Caco-2 (cell line): ENCODE results near the gene SNCA. TPM values are rescaled to one million over a fixed set of nuclear protein-coding genes. Genes with fewer than 3 reads are reported as not detected.

Experiments used
- BruUV-seq: library from RNA; stranded (reverse); fragments of 400-500 nt; replicated peaks from 2 replicates; lab custom pipeline; 2021; lab: Mats Ljungman, UMichigan
- CTCF ChIA-PET: fragments of 300-600 bp; sonication (Branson Sonifier 250); formaldehyde crosslinking; loops from one replicate; lab custom pipeline; 2022; ENCODE audit warnings: antibody characterized with exemption; lab: Charles Lee
- POLR2A ChIA-PET: fragments of 300-600 bp; sonication (Branson Sonifier 250); formaldehyde crosslinking; loops from one replicate; lab custom pipeline; 2022; ENCODE audit warnings: antibody characterized with exemption; lab: Charles Lee
- DNase-seq, 2 experiments: peaks; one replicate each; pipeline versions ENCODE4 v3.0.0 to v3.0.0-alpha.2; 2020 to 2022
- H3K27me3 ChIP-seq: replicated peaks from 2 replicates; pipeline ENCODE4 v1.6.0; 2011; ENCODE audit warnings: low read length; ENCODE audit not compliant: control insufficient read depth, insufficient read depth
- H3K36me3 ChIP-seq: 2 replicates; pipeline ENCODE4 v1.5.1; 2011; ENCODE audit warnings: low read length; ENCODE audit not compliant: control insufficient read depth, insufficient read depth
- H3K4me1 ChIP-seq: fragments of 250-450 bp; sonication (Bioruptor Pico); 2 replicates; pipeline ENCODE4 v1.5.1; 2020; ENCODE audit warnings: mild to moderate bottlenecking
- H3K4me3 ChIP-seq: 2 replicates; pipeline ENCODE4 v1.5.1; 2011; ENCODE audit warnings: low read depth, mild to moderate bottlenecking, control low read depth, low read length
- H3K9me3 ChIP-seq: fragments of 250-450 bp; sonication (Bioruptor Pico); 2 replicates; pipeline ENCODE4 v1.5.1; 2020; ENCODE audit warnings: mild to moderate bottlenecking, moderate library complexity
- H3K27ac Mint-ChIP-seq: one replicate; pipeline ENCODE4 v1.8.0; 2022; ENCODE audit warnings: mixed read lengths; ENCODE audit not compliant: unreplicated experiment
- H3K27me3 Mint-ChIP-seq: one replicate; pipeline ENCODE4 v1.8.0; 2022; ENCODE audit warnings: mixed read lengths; ENCODE audit not compliant: insufficient read depth, unreplicated experiment
- H3K36me3 Mint-ChIP-seq: one replicate; pipeline ENCODE4 v1.8.0; 2022; ENCODE audit warnings: mild to moderate bottlenecking, mixed read lengths; ENCODE audit not compliant: insufficient read depth, unreplicated experiment
- H3K4me1 Mint-ChIP-seq: one replicate; pipeline ENCODE4 v1.8.0; 2022; ENCODE audit warnings: low read depth, mixed read lengths; ENCODE audit not compliant: unreplicated experiment
- H3K4me3 Mint-ChIP-seq: one replicate; pipeline ENCODE4 v1.8.0; 2022; ENCODE audit warnings: mild to moderate bottlenecking, moderate library complexity, mixed read lengths; ENCODE audit not compliant: unreplicated experiment
- H3K9me3 Mint-ChIP-seq: one replicate; pipeline ENCODE4 v1.8.0; 2022; ENCODE audit warnings: mixed read lengths; ENCODE audit not compliant: unreplicated experiment
- intact Hi-C: fragments of 100-400 bp; cut with micrococcal nuclease; formaldehyde crosslinking; loops from one replicate; pipeline ENCODE4 v1.10.0; 2022; ENCODE audit not compliant: unreplicated experiment
- total RNA-seq: library from RNA; stranded (reverse); gene quantifications from 2 replicates; pipeline ENCODE4 v1.2.3, GENCODE V29; 2022
- TF ChIP-seq, protein P1 (sequence below), 2 experiments: fragments of 200-600 bp in 1 of 2; IDR thresholded peaks; 1 replicate in 1 of 2; 2 replicates in 1 of 2; pipeline versions ENCODE4 v1.5.1 to v1.8.0; 2011 to 2022; ENCODE audit warnings: antibody characterized with exemption in 1 of 2, control low read depth in 1 of 2, inconsistent platforms in 1 of 2, low read depth in 1 of 2, low read length in 1 of 2, mild to moderate bottlenecking in 1 of 2, moderate library complexity in 1 of 2; ENCODE audit not compliant: insufficient read depth in 1 of 2, severe bottlenecking in 1 of 2, unreplicated experiment in 1 of 2

SNCA gene
- total RNA-seq, 1 experiment from 2014 or later = 8.4 TPM

DNA sequence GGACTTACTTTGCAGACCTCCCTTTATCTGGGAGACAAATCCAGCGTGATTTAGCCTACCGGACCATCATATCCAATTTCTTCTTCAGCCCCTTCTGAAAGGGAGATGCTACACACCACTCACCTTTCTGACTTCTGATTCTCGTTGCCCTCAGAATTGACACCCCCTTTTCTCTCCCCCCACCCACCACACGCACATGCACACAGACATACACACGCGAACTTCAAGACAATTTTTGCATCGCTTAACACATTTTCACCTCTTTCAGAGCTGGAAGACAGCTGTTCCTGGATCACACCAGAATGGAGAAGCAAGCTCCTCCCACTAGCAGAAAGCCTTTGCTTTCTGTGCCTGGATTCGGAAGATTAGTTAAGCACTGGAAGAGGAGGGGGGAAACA, 1.0 kb upstream of the SNCA start:
- Mint-ChIP-seq H3K27me3 (peaks cover 12% of the 10 kb centered on the region), H3K36me3 (no peaks in the 10 kb centered on the region), H3K27ac (no peak overlapping the region), H3K4me1 (peaks cover 9% of the 10 kb centered on the region), H3K9me3 (no peaks in the 10 kb centered on the region), H3K4me3 (peak overlapping the region; percentile 84)
- Histone ChIP-seq H3K4me3 (peak overlapping the region; percentile 52), H3K4me1 (no peaks in the 10 kb centered on the region), H3K9me3 (no peaks in the 10 kb centered on the region), H3K27me3 (no peaks in the 10 kb centered on the region), H3K36me3 (no peaks in the 10 kb centered on the region)
- intact Hi-C loops = loop anchor here (2.0 to 10.0 kb wide), 3 partner anchors 61 to 193 kb away; no protein-coding TSS in a partner anchor
- CTCF ChIA-PET = interaction anchor here (0.7 kb wide), 2 partner anchors 38 to 41 kb away, joined by 3 to 4 read pairs; no protein-coding TSS in a partner anchor
- TF ChIP-seq, protein P1, sequence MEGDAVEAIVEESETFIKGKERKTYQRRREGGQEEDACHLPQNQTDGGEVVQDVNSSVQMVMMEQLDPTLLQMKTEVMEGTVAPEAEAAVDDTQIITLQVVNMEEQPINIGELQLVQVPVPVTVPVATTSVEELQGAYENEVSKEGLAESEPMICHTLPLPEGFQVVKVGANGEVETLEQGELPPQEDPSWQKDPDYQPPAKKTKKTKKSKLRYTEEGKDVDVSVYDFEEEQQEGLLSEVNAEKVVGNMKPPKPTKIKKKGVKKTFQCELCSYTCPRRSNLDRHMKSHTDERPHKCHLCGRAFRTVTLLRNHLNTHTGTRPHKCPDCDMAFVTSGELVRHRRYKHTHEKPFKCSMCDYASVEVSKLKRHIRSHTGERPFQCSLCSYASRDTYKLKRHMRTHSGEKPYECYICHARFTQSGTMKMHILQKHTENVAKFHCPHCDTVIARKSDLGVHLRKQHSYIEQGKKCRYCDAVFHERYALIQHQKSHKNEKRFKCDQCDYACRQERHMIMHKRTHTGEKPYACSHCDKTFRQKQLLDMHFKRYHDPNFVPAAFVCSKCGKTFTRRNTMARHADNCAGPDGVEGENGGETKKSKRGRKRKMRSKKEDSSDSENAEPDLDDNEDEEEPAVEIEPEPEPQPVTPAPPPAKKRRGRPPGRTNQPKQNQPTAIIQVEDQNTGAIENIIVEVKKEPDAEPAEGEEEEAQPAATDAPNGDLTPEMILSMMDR (IDR thresholded peaks at IDR 0.05; ENCODE audit: insufficient read depth in 1 of 2, low read depth in 1 of 2, low read length in 1 of 2, severe bottlenecking in 1 of 2, unreplicated experiment in 1 of 2) = no peak
- no peak for DNase-seq
- no TSS peak for BruUV-seq
- POLR2A ChIA-PET = no interaction called here

DNA sequence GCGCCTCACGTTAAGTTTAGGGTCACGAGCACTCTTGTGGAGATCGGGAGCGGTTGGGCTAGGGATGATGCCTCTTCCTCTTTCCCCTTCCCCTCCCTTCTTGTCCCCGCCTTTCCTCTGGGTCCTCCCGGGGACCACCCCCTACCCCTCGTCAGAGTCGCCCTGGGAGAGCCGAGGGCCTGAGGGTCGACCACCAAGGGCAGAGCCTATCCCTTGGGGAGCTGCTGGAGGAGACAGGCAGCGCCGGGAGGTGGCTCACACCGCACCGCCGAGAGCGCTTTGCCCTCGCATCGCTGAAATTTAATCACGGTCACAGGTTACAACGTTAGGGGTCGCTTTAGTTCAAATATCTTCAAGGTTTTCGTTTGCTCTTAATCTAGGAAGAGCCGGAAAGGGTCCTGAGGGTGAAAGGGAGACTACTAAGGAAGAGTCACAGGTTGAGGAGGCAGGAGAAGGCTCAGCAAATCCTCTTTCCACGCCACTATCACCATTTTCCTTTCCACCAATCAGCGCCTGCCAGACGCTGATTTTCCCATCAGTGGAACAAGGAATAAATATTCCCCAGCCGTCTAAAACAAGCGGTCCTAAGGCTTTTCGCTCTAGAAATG, 528 bp upstream of the SNCA start:
- POLR2A ChIA-PET = no interaction called here
- CTCF ChIA-PET = interaction anchor here (0.7 kb wide), 2 partner anchors 39 to 40 kb away, joined by 3 to 4 read pairs; no protein-coding TSS in a partner anchor
- Mint-ChIP-seq H3K4me3 (peak overlapping the region; percentile 84), H3K27me3 (peaks cover 12% of the 10 kb centered on the region), H3K9me3 (no peaks in the 10 kb centered on the region), H3K4me1 (peaks cover 9% of the 10 kb centered on the region), H3K36me3 (no peaks in the 10 kb centered on the region), H3K27ac (no peak overlapping the region)
- Histone ChIP-seq H3K36me3 (no peaks in the 10 kb centered on the region), H3K27me3 (no peaks in the 10 kb centered on the region), H3K4me3 (peak overlapping the region; percentile 52), H3K9me3 (no peaks in the 10 kb centered on the region), H3K4me1 (no peaks in the 10 kb centered on the region)
- TF ChIP-seq, protein P1 (IDR thresholded peaks at IDR 0.05; ENCODE audit: insufficient read depth in 1 of 2, low read depth in 1 of 2, low read length in 1 of 2, severe bottlenecking in 1 of 2, unreplicated experiment in 1 of 2) = no peak
- intact Hi-C loops = loop anchor here (10.0 kb wide), 2 partner anchors 83 to 193 kb away; no protein-coding TSS in a partner anchor
- DNase-seq = no peak
- no TSS peak for BruUV-seq

GRCh38 chr4:89836031-89836745, 773 bp downstream of the SNCA start:
- ChIA-PET POLR2A (no interaction called here), CTCF (no interaction called here)
- H3K4me3 ChIP-seq = peak overlapping the region; percentile 30
- no peaks in the 10 kb centered on the region for H3K36me3 ChIP-seq
- Mint-ChIP-seq H3K27ac (no peak overlapping the region), H3K36me3 (no peaks in the 10 kb centered on the region), H3K9me3 (no peaks in the 10 kb centered on the region), H3K4me3 (peak overlapping the region; percentile 84), H3K4me1 (peaks cover 9% of the 10 kb centered on the region), H3K27me3 (peaks cover 12% of the 10 kb centered on the region)
- TF ChIP-seq, protein P1 (IDR thresholded peaks at IDR 0.05; ENCODE audit: insufficient read depth in 1 of 2, low read depth in 1 of 2, low read length in 1 of 2, severe bottlenecking in 1 of 2, unreplicated experiment in 1 of 2) = no peak
- intact Hi-C loops = loop anchor here (10.0 kb wide), 2 partner anchors 81 to 191 kb away; no protein-coding TSS in a partner anchor
- BruUV-seq = TSS peak; percentile 51
- no peaks in the 10 kb centered on the region for H3K27me3 ChIP-seq
- DNase-seq = no peak
- H3K4me1 ChIP-seq = no peaks in the 10 kb centered on the region
- no peaks in the 10 kb centered on the region for H3K9me3 ChIP-seq
